Keratinocyte (primary cell): ENCODE results near the gene TTF1.

Experiments used
- CTCF ChIP-seq, 3 experiments: IDR thresholded peaks in 1 of 3; conservative IDR thresholded peaks in 1 of 3; optimal IDR thresholded peaks in 1 of 3; 2 replicates in 2 of 3; 3 replicates in 1 of 3; pipeline versions ENCODE3 to v1.5.1; 2011; ENCODE audit warnings: low read length in 3 of 3, mild to moderate bottlenecking in 3 of 3, moderate library complexity in 2 of 3, control low read depth in 1 of 3, inconsistent platforms in 1 of 3; ENCODE audit not compliant: insufficient read depth in 2 of 3; ENCODE audit errors: extremely low read depth in 1 of 3
- EZH2 ChIP-seq: IDR thresholded peaks from one replicate; pipeline ENCODE4 v1.6.1; 2012; ENCODE audit warnings: inconsistent platforms, mild to moderate bottlenecking, low read length, moderate library complexity

- TF ChIP-seq CTCF (optimal IDR thresholded peaks at IDR 0.05 in 1 of 3, IDR thresholded peaks at IDR 0.05 in 1 of 3, conservative IDR thresholded peaks at IDR 0.05 in 1 of 3; ENCODE audit: extremely low read depth in 1 of 3, insufficient read depth in 2 of 3, low read length in 3 of 3): no peak
- TF ChIP-seq EZH2: no peak
Measured at GRCh38 chr9:132367613-132368313, 38.9 kb downstream of the TTF1 start.
